Fibroblast of villous mesenchyme (primary cell): ENCODE measurements around the gene CSMD2. TPM values are rescaled to one million over a fixed set of nuclear protein-coding genes. Genes with fewer than 3 reads are reported as not detected.

Experiments
- DNase-seq: peaks from one replicate; pipeline ENCODE4 v3.0.0-alpha.2; 2010; ENCODE audit warnings: low read depth
- H3K4me3 ChIP-seq: 2 replicates; pipeline ENCODE4 v1.5.1; 2011; ENCODE audit warnings: low read depth, mild to moderate bottlenecking, low read length
- total RNA-seq: library from RNA; depleted of rRNA; stranded (reverse); fragments of >200 nt; gene quantifications from 2 replicates; pipeline ENCODE4 v1.2.3, GENCODE V29; 2012
- TF ChIP-seq, protein P1 (sequence below): IDR thresholded peaks from 2 replicates; pipeline ENCODE4 v1.5.1; 2012; ENCODE audit warnings: low read depth, mild to moderate bottlenecking, low read length; ENCODE audit not compliant: insufficient read depth

The CSMD2 gene
- total RNA-seq, 1 donor = 3.0 TPM

DNA sequence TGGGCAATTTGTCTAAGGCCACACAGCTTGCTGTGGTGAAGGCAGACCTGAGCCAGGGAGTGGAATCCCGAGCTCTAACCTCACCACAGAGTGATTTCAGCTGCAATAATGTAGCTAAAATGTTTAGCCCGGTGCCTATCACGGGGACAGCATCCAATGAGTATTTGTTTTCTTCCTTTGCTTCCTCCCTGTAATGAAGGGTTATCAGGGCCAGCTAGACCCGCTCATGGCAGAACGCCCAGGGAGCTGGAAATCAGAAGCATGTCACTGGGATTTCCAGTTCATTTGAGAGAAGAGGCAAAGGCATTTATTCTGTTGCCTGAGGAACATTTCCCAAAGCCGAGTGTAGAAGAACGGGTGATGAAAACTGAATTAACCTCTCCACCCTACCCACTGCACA lies 509.5 kb downstream of the CSMD2 start:
- no peak overlapping the region for H3K4me3 ChIP-seq
- no peak for DNase-seq
- TF ChIP-seq, protein P1, sequence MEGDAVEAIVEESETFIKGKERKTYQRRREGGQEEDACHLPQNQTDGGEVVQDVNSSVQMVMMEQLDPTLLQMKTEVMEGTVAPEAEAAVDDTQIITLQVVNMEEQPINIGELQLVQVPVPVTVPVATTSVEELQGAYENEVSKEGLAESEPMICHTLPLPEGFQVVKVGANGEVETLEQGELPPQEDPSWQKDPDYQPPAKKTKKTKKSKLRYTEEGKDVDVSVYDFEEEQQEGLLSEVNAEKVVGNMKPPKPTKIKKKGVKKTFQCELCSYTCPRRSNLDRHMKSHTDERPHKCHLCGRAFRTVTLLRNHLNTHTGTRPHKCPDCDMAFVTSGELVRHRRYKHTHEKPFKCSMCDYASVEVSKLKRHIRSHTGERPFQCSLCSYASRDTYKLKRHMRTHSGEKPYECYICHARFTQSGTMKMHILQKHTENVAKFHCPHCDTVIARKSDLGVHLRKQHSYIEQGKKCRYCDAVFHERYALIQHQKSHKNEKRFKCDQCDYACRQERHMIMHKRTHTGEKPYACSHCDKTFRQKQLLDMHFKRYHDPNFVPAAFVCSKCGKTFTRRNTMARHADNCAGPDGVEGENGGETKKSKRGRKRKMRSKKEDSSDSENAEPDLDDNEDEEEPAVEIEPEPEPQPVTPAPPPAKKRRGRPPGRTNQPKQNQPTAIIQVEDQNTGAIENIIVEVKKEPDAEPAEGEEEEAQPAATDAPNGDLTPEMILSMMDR = no peak

DNA sequence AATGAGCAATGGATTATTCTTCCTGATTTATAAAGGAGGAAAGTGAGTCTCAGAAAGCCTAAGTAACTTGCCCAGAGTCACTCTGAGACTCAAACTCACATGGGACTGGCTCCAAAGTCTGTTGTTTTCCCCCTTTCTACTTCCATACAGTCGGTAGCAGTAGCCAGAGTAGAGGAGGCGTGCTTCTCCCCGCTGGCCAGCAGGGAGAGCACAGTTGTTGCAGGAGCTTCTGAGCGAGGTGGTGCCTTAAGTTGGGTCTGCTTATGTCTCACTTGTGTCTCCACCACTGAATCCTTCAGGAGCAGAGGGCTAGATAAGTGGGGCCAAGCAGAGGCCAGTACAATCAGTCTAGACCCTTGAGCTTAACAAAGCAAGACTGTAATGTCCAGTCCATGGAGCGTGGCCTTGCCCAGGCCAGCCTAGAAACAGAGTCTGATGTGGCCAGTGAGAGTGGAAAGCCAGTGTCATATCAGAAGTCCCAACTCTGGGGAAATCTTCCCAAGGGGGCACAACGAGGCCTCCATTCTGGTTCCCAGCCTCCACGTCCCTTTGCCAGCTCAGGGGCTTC lies 510.7 kb downstream of the CSMD2 start:
- peak; percentile 25 for DNase-seq
- H3K4me3 ChIP-seq = no peak overlapping the region
- TF ChIP-seq, protein P1 = peak; percentile 46

DNA sequence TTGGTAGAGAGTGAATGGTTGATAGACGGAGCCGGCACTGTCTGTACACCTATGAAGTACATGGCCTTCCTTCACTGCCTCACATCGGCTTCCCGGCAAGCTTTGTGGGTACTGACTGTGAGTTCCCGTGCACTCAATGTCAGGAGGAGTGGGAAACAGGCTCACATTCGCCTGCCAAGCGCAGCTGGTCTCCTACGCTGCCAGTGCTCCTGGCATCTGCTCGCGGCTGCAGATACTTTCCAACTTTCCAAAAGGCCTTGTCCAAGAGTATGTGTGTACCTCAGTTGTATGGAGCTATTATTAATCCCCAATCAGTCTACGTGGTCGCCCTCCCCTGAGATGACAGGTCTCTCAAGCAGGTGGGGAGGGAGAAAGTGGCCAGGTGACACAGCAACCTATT lies 511.8 kb downstream of the CSMD2 start:
- no peak overlapping the region for H3K4me3 ChIP-seq
- TF ChIP-seq, protein P1 = no peak
- no peak for DNase-seq

DNA sequence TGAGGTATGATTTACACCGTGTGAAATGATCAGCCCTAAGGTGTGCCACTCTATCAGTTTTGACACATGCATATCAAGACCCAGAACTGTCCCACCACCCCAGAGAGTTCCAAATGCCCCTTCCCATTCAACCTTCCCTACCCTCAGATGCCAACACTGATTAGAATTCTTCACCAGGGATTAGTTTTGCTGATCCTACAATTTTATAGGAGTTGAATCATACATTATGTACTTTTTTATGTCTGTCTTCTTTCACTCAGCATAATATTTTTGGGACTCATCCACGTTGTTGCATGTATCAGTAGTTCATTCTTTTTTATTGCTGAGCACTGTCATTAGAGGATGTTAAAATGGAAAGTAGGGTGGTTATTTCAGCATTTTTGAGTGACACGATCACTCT lies 514.3 kb downstream of the CSMD2 start:
- no peak for DNase-seq
- TF ChIP-seq, protein P1 = no peak
- no peak overlapping the region for H3K4me3 ChIP-seq

DNA sequence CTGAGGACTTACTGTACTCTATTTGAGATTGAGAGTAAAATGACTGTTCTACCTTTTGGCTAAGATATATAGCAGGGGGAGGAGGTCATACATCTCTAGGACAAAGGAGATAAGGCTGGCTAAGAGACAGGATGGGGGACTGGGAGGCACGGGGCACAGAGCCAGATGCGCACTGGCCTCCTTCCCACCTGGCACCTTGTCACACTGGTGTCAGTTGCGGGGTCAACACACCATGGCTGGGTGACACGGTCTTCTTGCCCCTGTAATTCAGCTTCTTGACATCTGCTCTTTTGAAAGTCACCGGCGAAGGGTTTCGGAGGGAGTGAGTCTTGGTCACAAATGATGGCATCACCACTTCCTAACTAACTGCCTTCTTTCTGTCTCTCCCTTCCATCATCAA lies 515.3 kb downstream of the CSMD2 start:
- TF ChIP-seq, protein P1 = no peak
- no peak for DNase-seq
- no peak overlapping the region for H3K4me3 ChIP-seq

DNA sequence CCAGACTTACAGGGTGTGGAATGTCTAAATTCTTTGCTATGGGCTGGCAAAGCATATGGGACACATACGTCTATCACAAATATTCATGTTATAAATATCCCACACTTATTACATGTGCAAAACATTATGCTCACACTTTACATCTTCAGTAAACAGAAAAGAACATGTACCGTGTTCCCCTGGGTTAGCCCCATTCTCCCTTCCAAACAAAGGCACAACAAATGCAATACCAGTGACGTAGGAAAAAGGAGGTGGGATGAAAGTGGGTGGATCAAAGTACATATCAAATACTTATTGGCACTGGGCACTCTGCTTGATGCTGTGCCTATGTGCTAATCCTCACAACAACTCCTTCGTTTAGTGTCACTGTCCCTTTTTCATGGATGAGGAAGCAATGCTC lies 521.8 kb downstream of the CSMD2 start:
- TF ChIP-seq, protein P1 = no peak
- no peak overlapping the region for H3K4me3 ChIP-seq
- DNase-seq = no peak

DNA sequence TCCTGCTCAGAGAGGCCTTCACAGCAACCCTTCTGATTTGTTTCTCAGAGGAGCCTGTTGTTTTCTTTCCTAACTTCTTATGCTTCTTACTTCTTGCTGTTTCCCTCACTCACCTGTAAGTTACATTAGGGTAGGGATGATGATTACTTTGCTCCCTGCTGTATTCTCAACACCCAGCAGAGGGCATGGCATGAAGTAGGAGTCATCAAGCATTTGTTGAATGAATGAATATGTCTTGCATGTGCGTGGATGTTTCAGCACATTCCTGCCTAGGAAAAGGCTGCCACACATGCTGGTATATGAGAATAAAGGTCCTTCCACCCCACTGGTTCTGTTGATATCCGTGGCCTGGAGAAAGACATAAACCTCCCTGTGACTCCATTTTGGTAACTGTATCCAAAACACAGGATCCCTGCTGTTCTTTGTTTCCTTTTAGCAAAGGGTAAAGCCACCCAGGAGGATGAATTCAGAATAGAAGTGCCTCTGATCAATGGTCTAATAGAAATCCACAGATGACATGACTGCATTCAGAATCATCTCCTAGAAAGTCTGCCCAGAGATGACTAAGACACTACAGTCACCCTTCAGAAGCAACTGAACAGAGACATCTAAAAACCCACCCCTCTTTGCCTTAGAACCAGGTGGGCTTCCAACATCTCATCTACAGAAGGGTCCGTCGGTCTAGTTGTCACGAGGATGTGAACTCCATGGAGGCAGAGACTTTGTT lies 523.8 kb downstream of the CSMD2 start:
- DNase-seq = peak; percentile 18
- TF ChIP-seq, protein P1 = peak; percentile 48
- no peak overlapping the region for H3K4me3 ChIP-seq
